GM21529 (cell line): Measurements from ENCODE around the gene CACNA2D2.

Source experiments
- ATAC-seq: cut with Tn5 transposase; IDR thresholded peaks from one replicate; pipeline ENCODE4 v1.9.1; 2021; ENCODE audit not compliant: unreplicated experiment

CACNA2D2 gene

DNA sequence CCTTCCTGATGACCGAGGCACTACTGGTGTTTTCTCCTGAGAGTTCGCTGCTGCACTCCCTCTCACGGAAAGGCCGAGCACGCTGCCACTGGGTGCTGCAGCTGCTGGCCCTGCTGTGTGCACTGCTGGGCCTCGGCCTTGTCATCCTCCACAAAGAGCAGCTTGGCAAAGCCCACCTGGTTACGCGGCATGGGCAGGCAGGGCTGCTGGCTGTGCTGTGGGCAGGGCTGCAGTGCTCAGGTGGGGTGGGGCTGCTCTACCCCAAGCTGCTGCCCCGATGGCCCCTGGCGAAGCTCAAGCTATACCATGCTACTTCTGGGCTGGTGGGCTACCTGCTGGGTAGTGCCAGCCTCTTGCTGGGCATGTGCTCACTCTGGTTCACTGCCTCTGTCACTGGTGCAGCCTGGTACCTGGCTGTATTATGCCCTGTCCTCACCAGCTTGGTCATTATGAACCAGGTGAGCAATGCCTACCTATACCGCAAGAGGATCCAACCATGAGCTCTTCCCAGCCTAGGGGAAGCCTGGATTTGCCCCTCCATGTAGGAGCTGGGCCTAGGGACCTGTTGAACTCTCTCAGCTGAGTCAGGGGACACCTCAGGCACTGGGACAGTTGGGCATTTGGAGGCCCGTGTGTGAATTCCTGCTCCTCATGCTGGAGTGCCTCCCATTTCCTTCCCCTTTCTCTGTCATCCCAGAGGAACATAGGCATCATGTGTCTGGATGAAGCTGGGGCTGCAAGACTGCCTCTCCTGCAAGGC, 150.0 kb downstream of the CACNA2D2 start:
- no peak for ATAC-seq

DNA sequence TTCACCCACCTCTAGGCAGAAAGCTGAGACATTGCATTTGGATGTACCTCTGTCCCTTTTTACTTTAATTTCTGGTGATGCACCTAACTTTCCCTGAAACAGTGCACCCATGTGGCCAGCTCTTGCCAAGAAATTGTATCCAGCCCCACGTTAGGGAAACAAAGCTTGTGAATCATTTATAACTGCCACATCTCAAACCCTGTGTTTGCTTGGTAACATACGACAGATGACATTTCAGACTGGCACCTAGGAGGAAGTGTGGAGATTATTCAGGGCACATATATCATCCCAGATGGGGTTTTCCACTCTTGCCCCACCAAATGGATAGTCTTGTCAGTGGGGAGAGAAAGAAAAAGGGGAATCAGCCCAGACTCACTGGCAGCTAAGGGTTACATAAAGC, 150.7 kb downstream of the CACNA2D2 start:
- no peak for ATAC-seq

DNA sequence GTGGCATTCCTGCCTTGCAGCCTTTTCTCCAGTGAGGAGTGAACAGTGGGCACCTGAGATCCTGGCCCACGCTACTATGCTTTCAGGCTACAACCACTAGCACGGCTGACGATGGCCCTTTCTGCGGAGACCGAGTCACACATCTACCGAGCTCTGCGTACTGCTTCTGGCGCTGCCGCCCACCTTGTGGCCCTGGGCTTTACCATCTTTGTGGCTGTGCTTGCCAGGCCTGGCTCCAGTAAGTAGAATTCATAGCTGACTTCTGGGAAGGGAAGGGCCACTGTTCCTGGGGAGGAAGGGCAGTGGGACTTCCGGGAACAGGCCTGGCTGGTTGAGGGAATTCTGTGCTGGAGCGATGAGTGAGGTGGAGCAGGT, 152.1 kb downstream of the CACNA2D2 start:
- ATAC-seq, result no peak

DNA sequence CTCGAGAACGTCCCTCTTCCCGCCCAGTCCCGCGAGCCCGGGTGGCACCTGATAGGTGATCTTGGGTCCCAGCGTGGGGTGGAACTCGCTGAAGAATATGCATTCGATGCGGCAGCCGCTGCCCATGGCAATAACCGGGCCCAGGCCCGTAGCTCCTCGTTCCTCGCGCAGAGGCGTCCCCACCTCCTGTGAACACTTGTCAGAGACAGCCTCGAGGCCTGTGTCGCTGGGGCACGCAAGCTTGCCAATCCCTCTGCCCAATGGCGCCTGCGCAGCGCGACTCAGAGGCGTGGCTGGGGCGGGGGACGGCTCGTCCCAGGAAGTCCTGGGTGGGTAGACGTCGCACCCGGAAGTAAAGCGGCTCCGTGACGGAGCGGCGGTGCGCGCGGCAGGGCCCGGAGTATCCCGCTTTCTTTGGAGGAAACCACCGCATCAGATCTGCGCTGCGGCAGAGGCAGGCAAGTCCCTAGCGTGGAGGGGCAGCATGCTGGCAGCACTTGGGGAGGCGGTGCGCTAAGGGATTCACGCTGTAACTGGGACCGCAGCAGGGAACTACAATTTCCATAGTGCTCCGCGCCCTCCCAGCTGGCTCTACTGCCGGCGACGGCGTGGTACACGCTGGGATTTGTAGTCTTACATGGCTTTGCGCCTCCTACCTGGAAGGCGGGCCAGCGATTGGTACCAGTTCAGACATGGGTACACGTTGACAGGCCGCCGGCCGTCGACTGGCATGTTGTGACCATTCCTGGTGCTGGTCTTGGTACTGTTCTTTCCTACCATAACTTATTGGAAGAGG, 152.7 kb downstream of the CACNA2D2 start, which contains the start of the genes CYB561D2 and NPRL2:
TSS of gene CYB561D2 (plus strand) at position 336 of the 796 bp plus-strand sequence. CDS start 572 bp downstream, outside the sequence.
TSS of gene NPRL2 (minus strand) at position 249 of the 796 bp plus-strand sequence. CDS start at position 126, 123 bp downstream.
- peak; percentile 92 for ATAC-seq

DNA sequence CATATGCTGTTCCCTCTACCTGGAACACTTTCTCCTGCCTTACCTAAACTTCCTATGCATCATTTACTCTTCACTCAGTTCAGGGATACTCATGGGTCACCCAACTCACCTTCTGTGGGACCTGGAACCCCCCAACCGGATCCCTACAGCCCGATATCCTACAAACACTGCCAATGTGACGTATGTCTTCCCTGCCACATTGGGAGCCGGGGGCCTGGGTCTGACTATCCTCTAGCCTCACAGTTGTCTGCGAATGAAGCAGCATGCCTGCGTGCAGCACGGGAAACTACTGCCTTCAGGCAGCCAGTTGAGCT, 153.3 kb downstream of the CACNA2D2 start:
- ATAC-seq, result no peak

DNA sequence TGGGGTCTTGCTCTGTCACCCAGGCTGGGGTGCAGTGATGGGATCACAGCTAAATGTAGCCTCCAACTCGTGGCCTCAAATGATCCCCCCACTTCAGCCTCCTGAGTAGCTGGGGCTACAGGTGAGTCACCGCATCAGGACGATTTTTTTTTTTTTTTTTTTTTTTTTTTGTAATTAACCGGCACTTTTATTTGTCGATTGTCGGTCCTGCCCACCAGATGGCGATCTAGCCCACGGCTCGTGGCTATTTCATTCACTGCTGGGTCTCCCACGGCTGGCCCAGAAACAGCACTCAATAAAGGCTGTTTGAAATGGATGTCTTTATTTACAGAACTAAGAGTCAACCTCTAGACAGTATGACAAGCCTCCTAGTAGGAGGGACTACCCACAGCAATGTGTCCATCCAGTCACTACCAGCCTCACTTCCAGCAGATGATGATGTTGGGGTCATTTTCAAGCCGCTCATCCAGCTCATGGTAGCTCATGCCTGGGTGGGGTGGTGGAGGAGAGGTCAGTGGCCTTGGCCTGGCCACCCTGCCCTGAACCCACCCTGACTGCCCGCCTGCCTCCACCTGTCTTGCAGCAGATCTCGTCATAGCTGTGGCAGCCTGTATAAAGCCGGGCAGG, 156.1 kb downstream of the CACNA2D2 start:
- no peak for ATAC-seq

DNA sequence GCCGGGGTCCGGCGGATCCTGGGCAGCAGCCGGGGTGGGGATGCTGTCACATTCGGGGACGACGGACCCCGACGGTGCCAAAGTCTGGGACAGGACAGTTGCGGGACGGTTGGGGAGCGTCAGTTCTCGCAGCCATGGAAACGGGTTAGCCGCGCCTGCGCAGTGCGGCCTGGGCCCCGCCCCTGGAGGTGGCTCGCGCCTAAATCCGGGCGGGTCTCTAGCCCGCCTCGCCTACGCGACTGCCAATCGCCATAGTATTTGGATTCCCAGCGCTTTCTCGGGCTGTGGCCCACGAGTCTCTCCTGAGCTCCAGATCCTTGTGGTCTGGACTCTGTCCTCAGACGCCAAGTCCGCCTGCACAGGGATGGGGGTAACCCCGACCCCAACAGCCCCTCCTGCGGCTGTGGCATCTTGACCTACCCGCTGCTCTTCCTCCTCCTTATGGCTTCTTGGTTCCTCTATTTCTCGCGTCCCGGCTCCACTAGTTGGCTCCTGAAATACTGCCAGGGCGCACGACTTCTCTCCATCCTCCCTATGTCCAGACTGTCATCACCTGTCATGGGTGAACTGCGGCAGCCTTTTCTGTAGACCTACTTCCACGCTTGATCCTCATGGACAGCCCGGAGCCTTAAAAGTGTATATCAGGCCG, 157.7 kb downstream of the CACNA2D2 start, which contains the start of gene ZMYND10:
TSS of gene ZMYND10 (minus strand) at position 147 of the 649 bp plus-strand sequence. CDS start 153 bp downstream, outside the sequence.
- no peak for ATAC-seq

DNA sequence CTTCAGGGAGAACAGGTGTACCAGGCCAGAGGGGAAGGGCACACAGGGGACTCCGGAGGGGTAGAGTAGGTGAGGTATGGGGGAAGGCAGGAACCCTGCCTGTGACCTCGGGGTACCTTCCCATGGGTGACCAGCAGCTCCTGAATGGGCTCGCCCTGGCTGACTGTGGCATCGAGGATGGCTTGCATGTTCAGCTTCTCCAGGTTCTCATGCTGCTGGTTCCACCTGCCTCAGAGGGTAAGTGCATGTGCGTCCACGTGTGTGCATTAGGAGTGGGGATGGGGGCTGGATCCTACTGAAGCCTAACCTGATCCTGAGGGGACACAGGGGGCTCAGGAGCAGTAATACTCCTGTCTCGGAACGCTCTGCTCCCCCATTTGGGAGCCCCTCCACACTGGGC, 158.4 kb downstream of the CACNA2D2 start:
- ATAC-seq, result no peak

DNA sequence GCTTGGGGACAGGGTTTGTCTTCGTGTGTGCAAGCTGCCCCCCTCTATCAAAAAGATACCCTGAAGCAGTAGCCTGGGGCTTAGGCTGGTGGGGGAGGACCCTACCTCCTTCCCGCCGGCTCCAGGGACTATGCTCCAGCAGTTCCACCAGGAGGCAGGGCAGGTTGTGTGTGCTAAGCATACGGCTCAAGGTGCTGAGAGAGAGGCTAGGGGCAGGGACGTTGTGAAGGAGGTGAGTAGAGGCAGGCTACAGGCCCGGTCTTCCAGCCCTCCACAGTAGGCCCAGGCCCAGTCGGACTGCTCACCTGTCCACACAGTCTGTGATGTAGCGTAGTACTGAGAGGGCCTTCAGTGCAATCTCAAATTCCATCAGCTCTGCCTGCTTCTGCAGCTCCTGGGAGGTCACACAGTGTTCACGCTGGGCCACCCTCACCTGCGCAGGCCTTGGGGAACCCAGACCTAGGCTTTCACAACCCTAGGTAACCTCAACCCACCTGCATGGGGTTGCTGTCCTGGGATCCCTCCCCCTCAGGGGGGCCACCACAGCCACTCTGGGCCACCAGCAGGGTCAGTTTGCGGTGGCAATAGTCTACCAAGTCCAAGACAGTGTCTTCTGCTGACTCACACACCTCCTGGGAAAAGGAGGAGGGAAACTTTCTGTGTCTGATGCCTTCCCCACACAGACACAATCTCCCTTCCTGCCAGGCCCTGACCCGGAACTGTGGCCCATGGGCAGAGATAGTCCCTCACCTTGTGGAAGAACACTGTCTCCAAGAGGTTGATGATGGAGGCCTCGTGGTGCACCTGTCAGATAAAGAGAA, 160.4 kb downstream of the CACNA2D2 start:
- ATAC-seq, result no peak

DNA sequence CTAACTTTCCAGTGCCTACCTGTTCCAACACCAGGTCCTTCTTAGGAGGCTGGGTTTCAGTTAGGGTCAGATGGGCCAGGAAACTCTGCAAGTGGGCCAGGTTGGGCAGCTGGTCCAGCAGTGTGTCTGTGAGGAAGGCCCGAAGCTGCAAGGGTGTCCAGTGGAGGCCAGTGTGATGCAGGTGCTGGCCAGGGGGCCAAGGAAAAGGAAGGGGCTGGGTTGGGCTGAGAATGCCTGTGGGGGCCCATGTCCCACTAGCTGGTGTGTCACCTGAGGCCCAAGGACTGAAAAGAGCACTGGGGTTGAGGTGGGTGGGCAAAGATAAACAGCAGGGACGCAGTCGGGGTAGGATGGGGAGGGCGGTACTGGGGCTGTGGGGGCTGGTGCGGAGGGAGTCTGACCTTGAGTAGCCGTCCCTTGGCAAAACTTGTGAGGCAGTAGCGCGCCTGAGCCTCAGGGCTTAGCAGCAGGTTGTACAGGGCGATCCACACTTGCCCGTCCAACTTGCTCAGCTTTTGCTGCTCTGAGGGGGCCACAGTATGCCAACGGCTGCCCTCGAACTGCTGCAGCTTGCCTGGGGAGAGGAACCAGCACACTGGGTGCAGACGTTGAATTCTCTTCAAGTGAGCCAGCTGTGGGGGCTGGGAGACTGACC, 161.3 kb downstream of the CACNA2D2 start:
- no peak for ATAC-seq

DNA sequence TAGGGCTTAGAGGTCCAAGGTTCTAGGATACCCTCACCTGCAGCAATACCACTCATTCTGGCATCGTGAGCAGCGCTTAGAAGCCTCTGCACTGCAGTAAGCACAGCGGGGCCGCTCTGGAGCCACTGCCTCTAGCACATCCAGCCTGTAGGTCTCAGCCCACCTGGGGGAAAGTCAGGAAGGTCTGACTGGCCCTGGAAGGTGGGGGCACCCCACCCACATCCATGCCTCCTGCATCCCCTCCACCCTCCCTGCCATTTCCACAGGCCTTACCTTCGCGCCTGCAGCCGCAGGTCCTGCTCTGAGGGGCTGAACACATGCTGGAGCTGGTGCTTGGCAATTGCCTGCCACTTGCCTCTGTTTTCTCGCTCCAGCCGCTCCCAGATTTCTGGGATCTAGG, 161.9 kb downstream of the CACNA2D2 start:
- no peak for ATAC-seq

DNA sequence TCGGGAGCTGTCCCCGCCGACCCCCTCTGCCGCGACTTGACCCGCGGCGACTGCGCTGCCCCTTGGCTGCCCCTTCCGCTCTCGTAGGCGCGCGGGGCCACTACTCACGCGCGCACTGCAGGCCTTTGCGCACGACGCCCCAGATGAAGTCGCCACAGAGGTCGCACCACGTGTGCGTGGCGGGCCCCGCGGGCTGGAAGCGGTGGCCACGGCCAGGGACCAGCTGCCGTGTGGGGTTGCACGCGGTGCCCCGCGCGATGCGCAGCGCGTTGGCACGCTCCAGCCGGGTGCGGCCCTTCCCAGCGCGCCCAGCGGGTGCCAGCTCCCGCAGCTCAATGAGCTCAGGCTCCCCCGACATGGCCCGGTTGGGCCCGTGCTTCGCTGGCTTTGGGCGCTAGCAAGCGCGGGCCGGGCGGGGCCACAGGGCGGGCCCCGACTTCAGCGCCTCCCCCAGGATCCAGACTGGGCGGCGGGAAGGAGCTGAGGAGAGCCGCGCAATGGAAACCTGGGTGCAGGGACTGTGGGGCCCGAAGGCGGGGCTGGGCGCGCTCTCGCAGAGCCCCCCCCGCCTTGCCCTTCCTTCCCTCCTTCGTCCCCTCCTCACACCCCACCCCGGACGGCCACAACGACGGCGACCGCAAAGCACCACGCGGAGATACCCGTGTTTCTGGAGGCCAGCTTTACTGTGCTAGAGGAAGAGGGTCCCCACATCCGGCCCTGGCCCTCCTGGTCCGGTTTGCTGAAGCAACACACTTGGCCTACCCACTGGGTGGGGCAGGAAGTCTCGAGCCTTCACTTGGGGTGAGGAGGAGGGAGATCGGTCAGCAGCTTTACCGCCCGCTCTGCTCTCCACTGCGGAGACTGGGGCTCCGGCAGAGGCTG, 162.7 kb downstream of the CACNA2D2 start, which contains the start of gene RASSF1:
TSS of gene RASSF1 (minus strand) at position 389 of the 882 bp plus-strand sequence. CDS start at position 358, 31 bp downstream.
- peak; percentile 24 for ATAC-seq

DNA sequence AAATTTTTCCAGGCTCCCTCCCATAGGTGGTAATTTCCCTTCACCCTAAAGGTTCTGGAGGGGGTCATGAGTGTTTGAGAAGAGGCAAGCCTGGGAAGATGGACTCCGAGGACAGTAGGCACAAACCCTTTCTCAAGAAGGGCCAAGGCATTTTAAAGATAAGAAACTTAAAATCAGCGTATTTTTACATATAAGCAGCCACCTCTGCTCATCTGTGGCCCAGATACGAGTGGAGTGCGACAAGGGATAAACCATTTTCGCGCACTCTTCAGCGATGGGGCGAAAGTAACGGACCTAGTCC, 163.3 kb downstream of the CACNA2D2 start:
- no peak for ATAC-seq

DNA sequence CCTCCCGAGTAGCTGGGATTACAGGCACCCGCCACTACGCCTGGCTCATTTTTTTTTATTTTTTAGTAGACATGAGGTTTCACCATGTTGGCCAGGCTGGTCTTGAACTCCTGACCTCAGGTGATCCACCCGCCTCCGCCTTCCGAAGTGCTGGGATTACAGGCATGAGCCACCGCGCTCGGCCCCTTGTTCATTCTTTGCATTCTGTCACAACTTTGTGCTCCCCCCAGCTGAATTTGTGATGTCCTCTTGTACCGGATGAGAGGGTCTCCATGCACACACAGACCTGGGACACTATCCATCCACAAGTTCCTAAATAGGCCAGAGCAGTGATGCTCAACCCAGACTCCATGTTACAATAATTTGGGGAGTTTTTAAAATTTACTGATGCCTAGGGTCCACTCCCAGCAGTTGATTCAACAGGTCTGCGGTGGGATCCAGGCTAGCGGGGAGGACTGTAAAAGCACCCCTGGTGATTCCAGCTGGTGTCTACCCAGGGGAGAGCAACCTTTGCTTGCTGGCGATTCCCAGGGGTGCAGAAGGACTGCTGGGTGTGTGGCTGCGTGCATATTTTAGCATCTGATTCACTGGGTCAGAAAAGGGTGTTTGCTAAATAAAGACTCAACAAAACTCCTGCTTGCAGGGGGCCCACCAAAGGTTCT, 163.8 kb downstream of the CACNA2D2 start:
- ATAC-seq, result no peak

DNA sequence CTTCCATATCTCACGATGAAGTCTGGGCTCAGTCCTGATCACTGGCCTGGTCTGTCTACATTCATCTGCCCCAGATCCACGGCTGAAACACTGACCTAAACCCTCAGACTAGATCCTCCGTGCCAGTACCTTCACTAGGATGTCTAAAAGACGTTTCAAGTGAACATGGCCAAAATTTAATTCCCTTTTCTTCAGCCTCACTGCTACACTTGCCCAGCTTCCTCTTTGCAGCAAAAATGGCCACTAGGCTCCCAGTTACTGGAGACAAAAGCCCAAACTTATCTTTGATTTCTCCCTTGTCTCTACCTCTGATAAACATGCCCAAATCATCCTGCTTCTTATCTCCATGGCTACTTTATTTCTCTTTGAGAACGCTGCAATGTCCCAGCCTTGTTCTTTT, 164.5 kb downstream of the CACNA2D2 start:
- ATAC-seq, result no peak

DNA sequence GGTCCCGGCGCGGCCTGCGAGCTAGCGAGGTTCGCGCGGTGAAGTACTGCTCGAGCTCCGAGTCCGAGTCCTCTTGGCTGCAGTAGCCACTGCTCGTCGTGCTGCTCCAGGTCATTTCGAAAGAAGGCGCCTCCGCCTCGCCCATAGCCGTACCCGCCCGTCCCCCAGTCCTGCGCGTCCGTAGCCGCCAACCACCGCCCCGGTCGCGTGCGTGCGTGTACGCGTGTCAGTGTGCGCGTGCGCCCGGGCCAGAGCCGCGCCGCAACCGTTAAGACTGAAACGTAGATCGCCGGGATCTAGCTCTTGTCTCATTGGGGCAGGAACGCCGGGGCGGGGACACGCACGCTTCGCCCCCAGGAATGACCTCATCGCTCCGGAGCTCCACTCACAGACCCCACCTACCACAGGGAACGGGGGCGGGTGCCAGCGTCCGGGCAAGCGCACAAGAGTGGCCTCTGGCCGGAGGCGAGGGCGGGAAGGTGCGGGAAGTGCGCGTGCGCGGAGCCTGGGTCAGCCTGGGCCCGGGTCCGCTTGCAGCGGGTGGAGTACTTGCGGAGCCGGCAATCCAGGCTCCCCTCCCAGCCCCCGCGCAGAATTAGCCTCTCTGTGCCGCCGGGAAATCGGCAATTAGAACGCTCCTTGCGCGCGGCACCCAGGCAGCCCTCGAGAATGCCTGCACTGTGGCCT, 166.1 kb downstream of the CACNA2D2 start:
- ATAC-seq, result peak; percentile 67

DNA sequence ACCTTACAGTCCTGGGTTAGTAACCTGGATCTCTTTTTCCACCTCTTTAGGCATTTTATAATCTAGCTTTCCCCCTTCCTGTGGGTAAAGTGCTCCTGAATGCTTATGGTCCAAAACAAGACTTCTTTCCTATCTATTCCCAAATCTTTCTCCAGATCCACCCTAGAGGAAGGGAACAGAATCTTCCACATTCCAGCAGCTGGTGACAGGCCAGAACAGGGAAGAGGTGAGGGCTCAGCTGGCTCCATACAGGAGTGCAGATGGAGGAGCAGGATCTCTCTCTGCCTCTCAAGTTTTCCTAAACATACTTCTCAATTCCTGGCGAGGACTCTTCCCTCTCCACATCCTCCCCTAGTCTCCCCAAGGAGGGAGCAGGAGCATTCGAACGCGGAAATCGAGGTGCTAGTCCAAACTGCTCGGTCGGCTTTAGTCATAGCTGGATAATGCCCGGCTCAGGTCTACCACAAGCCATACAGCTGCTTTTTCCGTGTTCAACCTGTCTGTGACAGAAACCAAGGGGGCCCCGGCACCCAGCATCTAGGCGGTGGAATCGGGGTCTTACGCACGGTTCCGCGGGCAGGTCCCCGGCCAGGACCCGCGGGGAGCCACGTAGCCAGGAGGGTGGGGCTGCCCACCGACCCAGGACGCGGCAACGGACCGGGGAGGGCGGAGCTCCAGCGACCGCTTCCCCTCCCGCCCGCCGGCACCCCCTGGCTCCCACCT, 166.8 kb downstream of the CACNA2D2 start:
- ATAC-seq, result peak; percentile 22
